Measurements from ENCODE around the gene MARK1.
"Not testable (repeated sequence)": the region's sequence is repeated elsewhere in the genome, so short reads cannot be mapped to it uniquely, and the experiment has no call there.

- TF ChIP-seq USF2 (IDR thresholded peaks at IDR 0.05; ENCODE audit: low read depth, low read length); CTCF (conservative IDR thresholded peaks at IDR 0.05; ENCODE audit: low read depth, low read length): not testable (repeated sequence)
These were observed 83.2 kb downstream of the MARK1 start for GRCh38 chr1:220611100-220611499.
